Uterus (tissue), 4 donors: ENCODE results near the gene ELF4. TPM values are rescaled to one million over a fixed set of nuclear protein-coding genes. Genes with fewer than 3 reads are reported as not detected.

Experiments
- DNase-seq, 2 donors: peaks; one replicate each; pipeline ENCODE4 v3.0.0-alpha.2; 2019 to 2020
- H3K27ac ChIP-seq, 2 donors: fragments of 200-600 bp; sonication (generic); 1 replicate in 1 of 2; 2 replicates in 1 of 2; pipeline ENCODE4 v1.5.1; 2016 to 2018
- H3K27me3 ChIP-seq, 2 donors: fragments of 200-600 bp; sonication (generic); one replicate each; pipeline ENCODE4 v1.5.1; 2018 to 2019; ENCODE audit warnings: control low read depth in 1 of 2
- H3K36me3 ChIP-seq, 2 donors: fragments of 200-600 bp; sonication (generic); one replicate each; pipeline ENCODE4 v1.5.1; 2019; ENCODE audit warnings: control low read depth in 1 of 2
- H3K4me1 ChIP-seq, 2 donors: fragments of 200-600 bp; sonication (generic); one replicate each; pipeline ENCODE4 v1.5.1; 2018 to 2019; ENCODE audit warnings: control low read depth in 1 of 2
- H3K4me3 ChIP-seq, 2 donors: fragments of 200-600 bp; sonication (generic); 1 replicate in 1 of 2; 2 replicates in 1 of 2; pipeline ENCODE4 v1.5.1; 2018 to 2019; ENCODE audit warnings: mild to moderate bottlenecking in 1 of 2
- H3K9me3 ChIP-seq, 2 donors: fragments of 200-600 bp; sonication (generic); one replicate each; pipeline ENCODE4 v1.5.1; 2019; ENCODE audit warnings: control low read depth in 1 of 2
- POLR2A ChIP-seq, 2 donors: fragments of 450-650 bp; IDR thresholded peaks; one replicate each; pipeline ENCODE4 v1.6.1; 2016; ENCODE audit warnings: antibody characterized with exemption in 2 of 2, mild to moderate bottlenecking in 1 of 2, moderate library complexity in 1 of 2
- intact Hi-C: fragments of 100-400 bp; cut with DNase I; formaldehyde crosslinking; loops from one replicate; pipeline ENCODE4 v1.15.1; 2023; ENCODE audit warnings: low total_unique reads
- total RNA-seq, 4 donors: library from RNA; depleted of rRNA in 3 of 4; stranded (reverse); fragments of >200 nt in 3 of 4; gene quantifications; one replicate each; pipeline versions ENCODE4 v1.1.0 to v1.2.4, GENCODE V29; 2014 to 2023
- TF ChIP-seq, protein P1 (sequence below), 4 experiments: fragments of 200-600 bp in 2 of 4; fragments of 450-650 bp in 2 of 4; sonication (generic) in 2 of 4; IDR thresholded peaks; one replicate each; pipeline ENCODE4 v1.5.1; 2016 to 2019; ENCODE audit warnings: antibody characterized with exemption in 4 of 4, mild to moderate bottlenecking in 2 of 4, moderate library complexity in 1 of 4
- donor health status: DM: yes; HTN: yes; CAD: no.

The ELF4 gene
- total RNA-seq, 4 donors from 2014 or later: 4.6 to 22.3 (median 11.8) TPM

- H3K27me3 ChIP-seq: no peaks in the 10 kb centered on the region
- peak overlapping the region; percentile 70 to 71 for H3K27ac ChIP-seq
- no peaks in the 10 kb centered on the region for H3K9me3 ChIP-seq
- H3K4me3 ChIP-seq: no peak overlapping the region
- DNase-seq: no peak
- intact Hi-C loops: loop anchor here (5.0 kb wide), 1 partner anchor 111 kb away; no protein-coding TSS in a partner anchor
- H3K36me3 ChIP-seq: no peaks in the 10 kb centered on the region
- no peaks in the 10 kb centered on the region for H3K4me1 ChIP-seq
- TF ChIP-seq, protein P1, sequence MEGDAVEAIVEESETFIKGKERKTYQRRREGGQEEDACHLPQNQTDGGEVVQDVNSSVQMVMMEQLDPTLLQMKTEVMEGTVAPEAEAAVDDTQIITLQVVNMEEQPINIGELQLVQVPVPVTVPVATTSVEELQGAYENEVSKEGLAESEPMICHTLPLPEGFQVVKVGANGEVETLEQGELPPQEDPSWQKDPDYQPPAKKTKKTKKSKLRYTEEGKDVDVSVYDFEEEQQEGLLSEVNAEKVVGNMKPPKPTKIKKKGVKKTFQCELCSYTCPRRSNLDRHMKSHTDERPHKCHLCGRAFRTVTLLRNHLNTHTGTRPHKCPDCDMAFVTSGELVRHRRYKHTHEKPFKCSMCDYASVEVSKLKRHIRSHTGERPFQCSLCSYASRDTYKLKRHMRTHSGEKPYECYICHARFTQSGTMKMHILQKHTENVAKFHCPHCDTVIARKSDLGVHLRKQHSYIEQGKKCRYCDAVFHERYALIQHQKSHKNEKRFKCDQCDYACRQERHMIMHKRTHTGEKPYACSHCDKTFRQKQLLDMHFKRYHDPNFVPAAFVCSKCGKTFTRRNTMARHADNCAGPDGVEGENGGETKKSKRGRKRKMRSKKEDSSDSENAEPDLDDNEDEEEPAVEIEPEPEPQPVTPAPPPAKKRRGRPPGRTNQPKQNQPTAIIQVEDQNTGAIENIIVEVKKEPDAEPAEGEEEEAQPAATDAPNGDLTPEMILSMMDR (IDR thresholded peaks at IDR 0.05): no peak
- TF ChIP-seq POLR2A (IDR thresholded peaks at IDR 0.05): no peak
These were observed 29.4 kb downstream of the ELF4 start for GRCh38 chrX:130080791-130081367.

DNA sequence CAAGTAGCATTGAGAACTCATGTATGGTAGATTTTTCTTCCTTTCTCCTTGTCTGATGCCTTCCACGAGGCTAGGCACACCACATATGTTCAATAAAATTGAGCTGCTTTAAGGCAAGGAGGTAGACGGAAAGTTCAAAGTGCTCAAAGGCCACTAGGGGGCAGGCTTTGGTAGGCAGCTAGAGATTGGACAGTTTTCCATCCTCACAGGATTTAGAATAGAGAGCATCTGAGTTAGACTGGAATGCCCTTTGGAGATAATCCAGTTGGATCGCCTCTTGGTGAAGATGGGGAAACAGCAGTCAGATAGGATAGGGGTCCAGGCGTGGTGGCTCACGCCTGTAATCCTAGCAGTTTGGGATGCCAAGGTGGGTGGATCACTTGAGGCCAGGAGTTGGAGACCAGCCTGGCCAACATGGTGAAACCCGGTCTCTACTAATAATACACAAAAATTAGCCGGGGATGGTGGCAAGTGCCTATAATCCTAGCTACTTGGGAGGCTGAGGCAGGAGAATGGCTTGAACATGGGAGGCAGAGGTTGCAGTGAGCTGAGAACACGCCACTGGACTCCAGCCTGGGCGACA, 30.4 kb downstream of the ELF4 start:
- Histone ChIP-seq H3K27me3 (no peaks in the 10 kb centered on the region), H3K27ac (peak overlapping the region in 1 of 2 donors; percentile 39), H3K4me3 (no peak overlapping the region), H3K4me1 (no peaks in the 10 kb centered on the region), H3K9me3 (no peaks in the 10 kb centered on the region), H3K36me3 (no peaks in the 10 kb centered on the region)
- intact Hi-C loops: loop anchor here (5.0 kb wide), 1 partner anchor 112 kb away; no protein-coding TSS in a partner anchor
- TF ChIP-seq, protein P1 (IDR thresholded peaks at IDR 0.05): peak; percentile 70 to 76 (median 74)
- no peak for TF ChIP-seq POLR2A (IDR thresholded peaks at IDR 0.05)
- peak; percentile 65 to 73 for DNase-seq

GRCh38 chrX:130075777-130076176, 34.5 kb downstream of the ELF4 start:
- H3K36me3 ChIP-seq: no peaks in the 10 kb centered on the region
- no peaks in the 10 kb centered on the region for H3K4me1 ChIP-seq
- no peak for DNase-seq
- H3K9me3 ChIP-seq: no peaks in the 10 kb centered on the region
- no peak overlapping the region for H3K4me3 ChIP-seq
- no peaks in the 10 kb centered on the region for H3K27me3 ChIP-seq
- TF ChIP-seq POLR2A (IDR thresholded peaks at IDR 0.05): no peak
- TF ChIP-seq, protein P1 (IDR thresholded peaks at IDR 0.05): no peak
- intact Hi-C loops: no loop called here
- H3K27ac ChIP-seq: no peak overlapping the region

DNA sequence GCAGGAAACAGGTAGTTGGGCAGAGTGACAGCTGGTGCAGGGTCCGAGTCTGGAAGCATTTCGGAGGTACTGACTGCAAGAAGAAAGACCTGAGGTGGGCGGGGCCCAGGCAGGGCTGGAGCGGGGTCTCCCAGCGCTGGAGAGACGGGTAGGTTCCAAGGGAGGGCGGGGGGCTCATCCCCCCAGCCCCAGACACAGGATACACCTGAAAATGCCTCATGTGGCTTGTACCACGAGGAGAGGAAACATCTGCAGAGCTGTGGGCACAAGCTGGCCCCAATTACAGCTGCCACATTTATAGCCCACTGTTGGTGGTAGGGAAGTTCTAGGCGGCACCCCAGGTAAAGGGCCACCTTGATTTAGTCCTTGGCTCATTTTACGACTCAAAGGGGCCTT, 38.0 kb downstream of the ELF4 start:
- intact Hi-C loops: no loop called here
- H3K9me3 ChIP-seq: no peaks in the 10 kb centered on the region
- H3K36me3 ChIP-seq: no peaks in the 10 kb centered on the region
- no peaks in the 10 kb centered on the region for H3K4me1 ChIP-seq
- DNase-seq: no peak
- no peak overlapping the region for H3K27ac ChIP-seq
- TF ChIP-seq POLR2A (IDR thresholded peaks at IDR 0.05): no peak
- TF ChIP-seq, protein P1 (IDR thresholded peaks at IDR 0.05): no peak
- H3K27me3 ChIP-seq: no peaks in the 10 kb centered on the region
- no peak overlapping the region for H3K4me3 ChIP-seq

GRCh38 chrX:130071611-130072344, 38.5 kb downstream of the ELF4 start:
- TF ChIP-seq, protein P1 (IDR thresholded peaks at IDR 0.05): no peak
- TF ChIP-seq POLR2A (IDR thresholded peaks at IDR 0.05): no peak
- DNase-seq: no peak
- Histone ChIP-seq H3K9me3 (no peaks in the 10 kb centered on the region), H3K4me1 (no peaks in the 10 kb centered on the region), H3K4me3 (no peak overlapping the region), H3K27ac (no peak overlapping the region), H3K27me3 (no peaks in the 10 kb centered on the region), H3K36me3 (no peaks in the 10 kb centered on the region)
- intact Hi-C loops: no loop called here
